ENCODE measurements around the gene MTOR.
"Not testable (repeated sequence)": the region's sequence is repeated elsewhere in the genome, so short reads cannot be mapped to it uniquely, and the experiment has no call there.

MTOR gene

GRCh38 chr1:11144570-11145256 lies 117.6 kb downstream of the MTOR start:
- no peak for DNase-seq

- no peak for DNase-seq
Observed at GRCh38 chr1:11143907-11144306, 118.4 kb downstream of the MTOR start.

- no peak for DNase-seq
Observed at GRCh38 chr1:11143401-11143800, 119.0 kb downstream of the MTOR start.

GRCh38 chr1:11142618-11143391 lies 119.5 kb downstream of the MTOR start:
- no peak for DNase-seq

GRCh38 chr1:11138952-11139351 lies 123.4 kb downstream of the MTOR start:
- no peak for DNase-seq

GRCh38 chr1:11138029-11138428 lies 124.3 kb downstream of the MTOR start:
- DNase-seq: no peak

GRCh38 chr1:11134898-11135266 lies 127.5 kb downstream of the MTOR start:
- no peak for DNase-seq

- DNase-seq: no peak
Observed at GRCh38 chr1:11134251-11134897, 128.0 kb downstream of the MTOR start.

GRCh38 chr1:11132563-11133293 lies 129.6 kb downstream of the MTOR start:
- no peak for DNase-seq

- DNase-seq: no peak
Observed at GRCh38 chr1:11131816-11132215, 130.5 kb downstream of the MTOR start.

GRCh38 chr1:11130406-11130805 lies 131.9 kb downstream of the MTOR start:
- no peak for DNase-seq

- no peak for DNase-seq
Observed at GRCh38 chr1:11129649-11130390, 132.5 kb downstream of the MTOR start.

GRCh38 chr1:11126569-11126968 lies 135.8 kb downstream of the MTOR start:
- DNase-seq: no peak

GRCh38 chr1:11125931-11126330 lies 136.4 kb downstream of the MTOR start:
- DNase-seq: no peak

GRCh38 chr1:11124965-11125364 lies 137.4 kb downstream of the MTOR start:
- DNase-seq: no peak

GRCh38 chr1:11116318-11116717 lies 146.0 kb downstream of the MTOR start:
- no peak for DNase-seq

GRCh38 chr1:11114966-11115365 lies 147.4 kb downstream of the MTOR start:
- DNase-seq: no peak

GRCh38 chr1:11109047-11109760 lies 153.1 kb downstream of the MTOR start:
- no peak for DNase-seq

- DNase-seq: no peak
Observed at GRCh38 chr1:11107599-11107998, 154.8 kb downstream of the MTOR start.

GRCh38 chr1:11105586-11105985 lies 156.8 kb downstream of the MTOR start:
- DNase-seq: no peak

GRCh38 chr1:11101347-11101746 lies 161.0 kb downstream of the MTOR start:
- no peak for DNase-seq

GRCh38 chr1:11100806-11101205 lies 161.5 kb downstream of the MTOR start:
- DNase-seq: not testable (repeated sequence)
